MM.1S (cell line): ENCODE measurements around the gene ZNF182.
A peak's percentile ranks its signal among the peaks of the same experiment; 100 is the strongest.
"Not testable (repeated sequence)": the region's sequence is repeated elsewhere in the genome, so short reads cannot be mapped to it uniquely, and the experiment has no call there.

Experiments
- DNase-seq: peaks from one replicate; pipeline ENCODE4 v3.0.0-alpha.2; 2015
- H2AFZ ChIP-seq: fragments of 300-600 bp; sonication (generic); 2 replicates; pipeline ENCODE4 v1.6.0; 2016; ENCODE audit warnings: antibody characterized with exemption, low read length
- H3F3A ChIP-seq: fragments of 300-600 bp; sonication (generic); 2 replicates; pipeline ENCODE4 v1.6.1; 2016; ENCODE audit warnings: mild to moderate bottlenecking, antibody characterized with exemption, low read length, moderate library complexity, mixed read lengths; ENCODE audit not compliant: insufficient read depth
- H3K27ac ChIP-seq: fragments of 300-600 bp; sonication (generic); 2 replicates; pipeline ENCODE4 v1.5.1; 2016; ENCODE audit warnings: mild to moderate bottlenecking, low read length
- H3K27me3 ChIP-seq: fragments of 300-600 bp; sonication (generic); replicated peaks from 2 replicates; pipeline ENCODE4 v1.6.0; 2016; ENCODE audit warnings: low read length; ENCODE audit not compliant: insufficient read depth
- H3K36me3 ChIP-seq: fragments of 300-600 bp; sonication (generic); replicated peaks from 2 replicates; pipeline ENCODE4 v1.6.1; 2016; ENCODE audit warnings: mild to moderate bottlenecking, low read length, mixed read lengths; ENCODE audit not compliant: insufficient read depth
- H3K4me1 ChIP-seq: fragments of 300-600 bp; sonication (generic); 2 replicates; pipeline ENCODE4 v1.6.1; 2016; ENCODE audit warnings: low read length, mixed read lengths
- H3K4me2 ChIP-seq: fragments of 300-600 bp; sonication (generic); 2 replicates; pipeline ENCODE4 v1.6.0; 2016; ENCODE audit warnings: low read depth, low read length
- H3K4me3 ChIP-seq: fragments of 300-600 bp; sonication (generic); 2 replicates; pipeline ENCODE4 v1.5.1; 2016; ENCODE audit warnings: low read length, mixed read lengths
- H3K79me2 ChIP-seq: fragments of 300-600 bp; sonication (generic); 2 replicates; pipeline ENCODE4 v1.6.1; 2016; ENCODE audit warnings: mixed run types, low read length, mixed read lengths
- H3K9ac ChIP-seq: fragments of 300-600 bp; sonication (generic); 2 replicates; pipeline ENCODE4 v1.6.1; 2016; ENCODE audit warnings: low read length, mixed read lengths
- H3K9me2 ChIP-seq: fragments of 300-600 bp; sonication (generic); replicated peaks from 2 replicates; pipeline ENCODE4 v1.6.1; 2016; ENCODE audit warnings: mild to moderate bottlenecking, low read length, mixed read lengths; ENCODE audit not compliant: insufficient read depth
- H3K9me3 ChIP-seq: fragments of 300-600 bp; sonication (generic); replicated peaks from 2 replicates; pipeline ENCODE4 v1.6.1; 2016; ENCODE audit warnings: mild to moderate bottlenecking, low read length, mixed read lengths; ENCODE audit not compliant: insufficient read depth
- H4K20me1 ChIP-seq: fragments of 300-600 bp; sonication (generic); 2 replicates; pipeline ENCODE4 v1.6.1; 2016; ENCODE audit warnings: mild to moderate bottlenecking, low read length, moderate library complexity, mixed read lengths; ENCODE audit not compliant: insufficient read depth
- CTCF ChIP-seq: fragments of 300-600 bp; sonication (generic); IDR thresholded peaks from 2 replicates; pipeline ENCODE4 v1.5.1; 2016; ENCODE audit warnings: antibody characterized with exemption, low read length, mixed read lengths
- EZH2 ChIP-seq: fragments of 300-600 bp; sonication (generic); optimal IDR thresholded peaks from 2 replicates; pipeline ENCODE3; 2017; ENCODE audit warnings: low read depth, mild to moderate bottlenecking, antibody characterized with exemption, low read length, mixed read lengths
- EZH2phosphoT487 ChIP-seq: fragments of 300-600 bp; sonication (generic); IDR thresholded peaks from 2 replicates; pipeline ENCODE4 v1.6.1; 2018; ENCODE audit warnings: antibody characterized with exemption, low read length

ZNF182 gene

GRCh38 chrX:48022100-48022499 lies 18.3 kb upstream of the ZNF182 start:
- no peaks in the 10 kb centered on the region for H3K9me3 ChIP-seq
- TF ChIP-seq EZH2 (no peak), EZH2phosphoT487 (no peak), CTCF (no peak)
- H3K9me2 ChIP-seq, result no peaks in the 10 kb centered on the region
- no peak overlapping the region for H3K27ac ChIP-seq
- no peaks in the 10 kb centered on the region for H4K20me1 ChIP-seq
- no peaks in the 10 kb centered on the region for H3K79me2 ChIP-seq
- H3K4me2 ChIP-seq, result peak overlapping the region; percentile 69
- no peaks in the 10 kb centered on the region for H3F3A ChIP-seq
- H3K27me3 ChIP-seq, result no peaks in the 10 kb centered on the region
- H3K36me3 ChIP-seq, result no peaks in the 10 kb centered on the region
- H3K9ac ChIP-seq, result no peak overlapping the region
- H2AFZ ChIP-seq, result peak overlapping the region; percentile 91; the same call in 1 of the 2 replicates
- H3K4me1 ChIP-seq, result peaks cover 6% of the 10 kb centered on the region; the same call in 1 of the 2 replicates
- DNase-seq, result no peak
- no peak overlapping the region for H3K4me3 ChIP-seq

GRCh38 chrX:48021026-48021900 lies 17.5 kb upstream of the ZNF182 start:
- Histone ChIP-seq H3K9ac (peak overlapping the region; percentile 99), H3F3A (no peaks in the 10 kb centered on the region), H3K4me2 (peak overlapping the region; percentile 69), H3K36me3 (no peaks in the 10 kb centered on the region), H2AFZ (peak overlapping the region; percentile 91), H3K79me2 (no peaks in the 10 kb centered on the region), H3K4me1 (peaks cover 6% of the 10 kb centered on the region; the same call in 1 of the 2 replicates), H4K20me1 (no peaks in the 10 kb centered on the region), H3K9me3 (no peaks in the 10 kb centered on the region), H3K27me3 (no peaks in the 10 kb centered on the region), H3K9me2 (no peaks in the 10 kb centered on the region), H3K27ac (peak overlapping the region; percentile 77), H3K4me3 (peak overlapping the region; percentile 86)
- TF ChIP-seq CTCF (no peak), EZH2phosphoT487 (no peak), EZH2 (no peak)
- DNase-seq, result peak; percentile 60

GRCh38 chrX:48020472-48020871 lies 16.7 kb upstream of the ZNF182 start:
- peak overlapping the region; percentile 69 for H3K4me2 ChIP-seq
- DNase-seq, H3K9ac ChIP-seq, H3K36me3 ChIP-seq, H3K9me2 ChIP-seq, H3F3A ChIP-seq, H3K27me3 ChIP-seq, H3K9me3 ChIP-seq, H3K27ac ChIP-seq, H4K20me1 ChIP-seq, H3K4me1 ChIP-seq, H3K79me2 ChIP-seq: not testable (repeated sequence)
- H3K4me3 ChIP-seq, result peak overlapping the region; percentile 86
- H2AFZ ChIP-seq, result peak overlapping the region; percentile 91

GRCh38 chrX:48019892-48020291 lies 16.1 kb upstream of the ZNF182 start:
- H3K4me1 ChIP-seq, H3K9me3 ChIP-seq, H3K4me2 ChIP-seq, H3K79me2 ChIP-seq, H3K27me3 ChIP-seq, H3K9me2 ChIP-seq, H3K36me3 ChIP-seq, H3K9ac ChIP-seq, H3F3A ChIP-seq, H4K20me1 ChIP-seq, DNase-seq, H2AFZ ChIP-seq, H3K4me3 ChIP-seq, H3K27ac ChIP-seq: not testable (repeated sequence)

- not testable (repeated sequence) for H3K4me1 ChIP-seq, H3K27ac ChIP-seq, H3K79me2 ChIP-seq, H3K27me3 ChIP-seq, H3K9me3 ChIP-seq, H3F3A ChIP-seq, DNase-seq, H3K9me2 ChIP-seq, H4K20me1 ChIP-seq, H3K36me3 ChIP-seq, H3K4me2 ChIP-seq, H3K9ac ChIP-seq, H2AFZ ChIP-seq, H3K4me3 ChIP-seq
Measured at GRCh38 chrX:48016583-48017310, 13.0 kb upstream of the ZNF182 start.

- H3K4me2 ChIP-seq, H3K9me3 ChIP-seq, H4K20me1 ChIP-seq: not testable (repeated sequence)
Measured at GRCh38 chrX:48009445-48009960, 5.7 kb upstream of the ZNF182 start.

More at GRCh38 chrX:48009445-48009960, 5.7 kb upstream of the ZNF182 start:
- H3F3A ChIP-seq, DNase-seq, H3K9ac ChIP-seq, H3K4me3 ChIP-seq, H3K36me3 ChIP-seq, H3K9me2 ChIP-seq, H3K27ac ChIP-seq, H3K79me2 ChIP-seq, H3K4me1 ChIP-seq, H3K27me3 ChIP-seq, H2AFZ ChIP-seq: not testable (repeated sequence)
